ENCODE results near the gene NIPA2.

The NIPA2 gene

GRCh38 chr15:22889146-22889818, 50.8 kb downstream of the NIPA2 start:
- Histone ChIP-seq H3K36me3 (replicated peaks) (peaks cover 38% of the 10 kb centered on the region), H3K4me1 (no peaks in the 10 kb centered on the region), H3K9me3 (no peaks in the 10 kb centered on the region), H3K27me3 (ENCODE audit: low read depth) (no peaks in the 10 kb centered on the region), H3K4me3 (no peak overlapping the region)
- no peak for DNase-seq (ENCODE audit: low spot score in 2 of 2)
- in situ Hi-C loops (cut with MboI; ENCODE audit: low sequenced_read_pairs): no loop called here

GRCh38 chr15:22890296-22890695, 51.8 kb downstream of the NIPA2 start:
- Histone ChIP-seq H3K36me3 (replicated peaks) (peaks cover 38% of the 10 kb centered on the region), H3K9me3 (no peaks in the 10 kb centered on the region), H3K4me3 (no peak overlapping the region), H3K4me1 (no peaks in the 10 kb centered on the region), H3K27me3 (ENCODE audit: low read depth) (no peaks in the 10 kb centered on the region)
- in situ Hi-C loops (cut with MboI; ENCODE audit: low sequenced_read_pairs): no loop called here
- DNase-seq (ENCODE audit: low spot score in 2 of 2): no peak

DNA sequence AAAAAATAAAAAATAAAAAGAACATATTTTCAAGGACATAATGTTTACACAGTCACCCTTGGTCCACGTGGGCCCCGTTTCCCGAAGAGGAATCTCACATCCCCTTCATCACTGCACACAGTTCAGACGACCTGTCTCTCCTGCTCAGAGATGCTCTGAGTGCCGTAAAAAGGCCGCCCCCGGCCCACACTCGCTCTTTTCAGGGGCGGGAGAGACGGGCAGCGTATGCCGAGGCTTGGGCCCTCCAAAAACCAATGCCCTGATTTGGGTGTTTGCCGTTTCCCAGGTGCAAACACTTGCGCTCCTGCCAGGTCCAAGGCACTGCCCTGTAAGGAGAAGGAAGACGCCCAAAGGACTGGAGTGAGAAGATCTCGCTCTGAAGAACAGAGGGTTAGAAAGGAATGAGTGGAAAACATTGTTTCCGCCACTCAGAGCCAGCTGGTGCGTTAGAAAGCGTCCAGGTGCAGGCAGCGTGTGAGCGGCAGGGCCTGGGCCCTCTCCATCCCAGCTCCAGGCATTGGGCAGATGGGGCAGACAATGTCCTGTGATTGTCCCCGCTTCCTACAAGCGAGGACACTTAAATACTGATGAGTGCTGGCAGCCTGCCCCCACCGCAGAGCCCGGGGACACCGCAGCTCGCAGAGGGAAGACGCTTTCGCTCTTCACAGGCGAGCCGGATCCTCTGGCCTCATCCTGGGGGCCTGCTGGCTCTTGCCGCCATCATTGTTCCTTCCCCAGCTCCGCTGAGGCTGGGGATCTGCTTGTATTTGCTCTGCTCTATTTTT, 53.2 kb downstream of the NIPA2 start:
- in situ Hi-C loops (cut with MboI; ENCODE audit: low sequenced_read_pairs): no loop called here
- Histone ChIP-seq H3K27me3 (ENCODE audit: low read depth) (no peaks in the 10 kb centered on the region), H3K4me1 (no peaks in the 10 kb centered on the region)

GRCh38 chr15:22892333-22892732, 53.9 kb downstream of the NIPA2 start:
- Histone ChIP-seq H3K36me3 (replicated peaks) (peaks cover 38% of the 10 kb centered on the region), H3K9me3 (no peaks in the 10 kb centered on the region), H3K27me3 (ENCODE audit: low read depth) (no peaks in the 10 kb centered on the region), H3K4me3 (no peak overlapping the region), H3K4me1 (no peaks in the 10 kb centered on the region)
- in situ Hi-C loops (cut with MboI; ENCODE audit: low sequenced_read_pairs): no loop called here
- no peak for DNase-seq (ENCODE audit: low spot score in 2 of 2)

More for the DNA sequence above, 53.2 kb downstream of the NIPA2 start:
- H3K9me3 ChIP-seq: no peaks in the 10 kb centered on the region
- H3K36me3 ChIP-seq (replicated peaks): peaks cover 38% of the 10 kb centered on the region
- H3K4me3 ChIP-seq: no peak overlapping the region
- no peak for DNase-seq (ENCODE audit: low spot score in 2 of 2)

DNA sequence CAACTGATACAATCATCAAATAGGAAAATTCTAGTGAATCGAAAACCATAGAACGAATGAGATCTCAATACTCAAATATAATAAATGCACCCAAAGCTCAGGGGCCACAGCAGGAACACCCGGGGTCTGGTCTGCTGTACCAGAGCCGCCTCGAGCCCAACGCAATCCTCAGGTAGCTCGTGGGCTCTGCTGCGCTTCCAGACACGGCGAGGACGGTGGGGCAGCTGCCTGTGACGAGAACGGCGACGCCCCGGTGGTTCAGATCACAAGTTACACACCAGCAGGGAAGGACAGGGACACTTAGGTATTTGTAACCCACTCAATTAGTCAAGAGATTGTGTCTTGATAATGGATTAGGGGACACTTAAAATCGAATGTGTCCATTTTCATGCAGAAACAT, 54.6 kb downstream of the NIPA2 start:
- Histone ChIP-seq H3K9me3 (no peaks in the 10 kb centered on the region), H3K4me1 (no peaks in the 10 kb centered on the region), H3K27me3 (ENCODE audit: low read depth) (no peaks in the 10 kb centered on the region), H3K36me3 (replicated peaks) (peaks cover 34% of the 10 kb centered on the region), H3K4me3 (no peak overlapping the region)
- in situ Hi-C loops (cut with MboI; ENCODE audit: low sequenced_read_pairs): no loop called here
- no peak for DNase-seq (ENCODE audit: low spot score in 2 of 2)

GRCh38 chr15:22893881-22894280, 55.4 kb downstream of the NIPA2 start:
- in situ Hi-C loops (cut with MboI; ENCODE audit: low sequenced_read_pairs): no loop called here
- H3K4me3 ChIP-seq: no peak overlapping the region
- H3K27me3 ChIP-seq (ENCODE audit: low read depth): no peaks in the 10 kb centered on the region
- no peaks in the 10 kb centered on the region for H3K4me1 ChIP-seq
- peaks cover 34% of the 10 kb centered on the region for H3K36me3 ChIP-seq (replicated peaks)
- H3K9me3 ChIP-seq: no peaks in the 10 kb centered on the region
- no peak for DNase-seq (ENCODE audit: low spot score in 2 of 2)

DNA sequence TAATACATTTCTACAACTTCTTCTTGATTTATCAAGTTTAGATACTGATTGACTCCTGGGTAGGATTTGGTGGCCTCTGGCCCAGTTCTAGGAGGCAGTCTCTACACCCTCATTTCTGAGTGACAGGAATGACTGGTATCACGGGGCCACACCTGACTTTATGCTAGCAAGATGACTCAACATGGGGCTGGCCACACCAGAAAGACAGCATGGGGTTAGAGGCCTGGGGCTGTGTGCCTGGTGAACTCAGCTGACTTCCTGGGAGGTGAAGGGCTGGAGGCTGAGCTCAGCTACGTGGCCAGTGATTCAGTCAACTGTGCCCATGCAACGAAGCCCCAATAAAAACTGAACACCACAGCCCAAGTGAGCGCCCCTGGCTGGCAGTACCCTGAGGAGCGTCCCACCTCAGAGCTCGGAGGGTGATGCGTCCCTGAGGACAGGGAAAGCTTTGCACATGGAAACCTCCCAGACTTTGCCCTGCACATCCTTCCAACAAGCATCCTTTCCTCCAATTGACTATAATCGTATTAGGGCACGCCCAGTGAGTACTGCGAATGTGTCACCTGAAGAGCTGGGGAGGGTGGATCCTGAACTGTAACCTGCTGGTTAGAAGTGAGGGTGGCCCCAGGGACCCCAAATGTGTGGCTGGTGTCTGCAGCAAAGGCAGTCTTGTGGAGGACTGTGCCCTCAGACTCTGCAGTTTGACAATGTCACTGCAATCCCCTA, 57.2 kb downstream of the NIPA2 start:
- Histone ChIP-seq H3K4me3 (no peak overlapping the region), H3K9me3 (no peaks in the 10 kb centered on the region), H3K36me3 (replicated peaks) (peaks cover 39% of the 10 kb centered on the region), H3K27me3 (ENCODE audit: low read depth) (no peaks in the 10 kb centered on the region), H3K4me1 (no peaks in the 10 kb centered on the region)
- in situ Hi-C loops (cut with MboI; ENCODE audit: low sequenced_read_pairs): no loop called here
- DNase-seq (ENCODE audit: low spot score in 2 of 2): no peak

GRCh38 chr15:22902046-22902445, 63.6 kb downstream of the NIPA2 start:
- H3K4me3 ChIP-seq: no peak overlapping the region
- no peaks in the 10 kb centered on the region for H3K4me1 ChIP-seq
- in situ Hi-C loops (cut with MboI; ENCODE audit: low sequenced_read_pairs): loop anchor here (10.0 kb wide), 1 partner anchor 113 kb away; no protein-coding TSS in a partner anchor
- H3K9me3 ChIP-seq: no peaks in the 10 kb centered on the region
- H3K27me3 ChIP-seq (ENCODE audit: low read depth): no peaks in the 10 kb centered on the region
- no peak for DNase-seq (ENCODE audit: low spot score in 2 of 2)
- peaks cover 51% of the 10 kb centered on the region for H3K36me3 ChIP-seq (replicated peaks)

DNA sequence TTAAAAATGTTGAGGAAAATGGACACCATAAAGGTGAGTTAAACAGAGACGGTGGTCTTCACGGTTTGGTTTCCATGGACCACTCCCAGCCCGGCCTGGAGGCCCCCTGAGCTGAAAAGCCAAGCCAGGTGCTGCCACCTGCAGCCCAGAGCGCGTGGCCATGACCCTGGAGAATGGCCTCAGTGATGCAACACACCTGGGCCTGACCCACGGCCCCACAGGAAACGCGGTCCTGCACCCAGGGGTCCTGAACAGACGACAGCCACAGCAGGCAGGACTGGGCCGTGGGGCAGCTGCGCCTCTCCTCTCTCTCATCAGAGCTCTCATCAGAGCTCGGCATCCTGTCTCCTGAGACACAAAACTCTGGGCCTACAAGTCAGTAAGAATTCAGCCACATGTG, 64.1 kb downstream of the NIPA2 start:
- no peaks in the 10 kb centered on the region for H3K27me3 ChIP-seq (ENCODE audit: low read depth)
- H3K9me3 ChIP-seq: no peaks in the 10 kb centered on the region
- peaks cover 56% of the 10 kb centered on the region for H3K36me3 ChIP-seq (replicated peaks)
- DNase-seq (ENCODE audit: low spot score in 2 of 2): no peak
- H3K4me3 ChIP-seq: no peak overlapping the region
- in situ Hi-C loops (cut with MboI; ENCODE audit: low sequenced_read_pairs): loop anchor here (10.0 kb wide), 1 partner anchor 112 kb away; no protein-coding TSS in a partner anchor
- H3K4me1 ChIP-seq: no peaks in the 10 kb centered on the region

- Histone ChIP-seq H3K9me3 (no peaks in the 10 kb centered on the region), H3K4me1 (no peaks in the 10 kb centered on the region), H3K27me3 (ENCODE audit: low read depth) (no peaks in the 10 kb centered on the region), H3K36me3 (replicated peaks) (peaks cover 53% of the 10 kb centered on the region), H3K4me3 (no peak overlapping the region)
- no peak for DNase-seq (ENCODE audit: low spot score in 2 of 2)
- in situ Hi-C loops (cut with MboI; ENCODE audit: low sequenced_read_pairs): loop anchor here (10.0 kb wide), 1 partner anchor 112 kb away; no protein-coding TSS in a partner anchor
Observed at GRCh38 chr15:22902981-22903380, 64.5 kb downstream of the NIPA2 start.

DNA sequence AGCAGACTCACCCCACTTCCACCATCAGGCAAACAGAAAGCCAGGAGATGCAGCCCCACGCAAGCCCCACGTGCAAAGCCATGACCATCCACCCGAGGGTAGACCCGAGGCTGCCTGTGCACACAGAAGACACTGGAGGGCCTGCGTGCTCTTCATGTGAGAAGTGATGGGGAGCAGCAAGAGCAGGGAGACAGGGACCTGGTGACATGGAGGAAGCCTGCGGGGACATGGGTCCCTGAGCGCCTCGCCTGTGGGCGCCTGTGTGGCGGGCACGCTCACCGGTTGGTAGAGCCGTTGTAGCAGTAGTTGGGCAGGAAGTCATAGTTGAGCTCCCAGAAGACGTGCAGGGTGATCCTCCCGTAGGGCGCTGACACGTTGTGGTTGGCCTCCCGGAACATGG, 65.0 kb downstream of the NIPA2 start:
- peaks cover 50% of the 10 kb centered on the region for H3K36me3 ChIP-seq (replicated peaks)
- in situ Hi-C loops (cut with MboI; ENCODE audit: low sequenced_read_pairs): loop anchor here (10.0 kb wide), 1 partner anchor 111 kb away; no protein-coding TSS in a partner anchor
- DNase-seq (ENCODE audit: low spot score in 2 of 2): no peak

GRCh38 chr15:22903961-22904534, 65.6 kb downstream of the NIPA2 start:
- Histone ChIP-seq H3K36me3 (replicated peaks) (peaks cover 56% of the 10 kb centered on the region), H3K4me1 (no peaks in the 10 kb centered on the region), H3K27me3 (ENCODE audit: low read depth) (no peaks in the 10 kb centered on the region), H3K4me3 (no peak overlapping the region), H3K9me3 (no peaks in the 10 kb centered on the region)
- in situ Hi-C loops (cut with MboI; ENCODE audit: low sequenced_read_pairs): loop anchor here (10.0 kb wide), 1 partner anchor 111 kb away; no protein-coding TSS in a partner anchor
- DNase-seq (ENCODE audit: low spot score in 2 of 2): no peak

More for the DNA sequence above, 65.0 kb downstream of the NIPA2 start:
- Histone ChIP-seq H3K4me3 (no peak overlapping the region), H3K9me3 (no peaks in the 10 kb centered on the region), H3K4me1 (no peaks in the 10 kb centered on the region), H3K27me3 (ENCODE audit: low read depth) (no peaks in the 10 kb centered on the region)

DNA sequence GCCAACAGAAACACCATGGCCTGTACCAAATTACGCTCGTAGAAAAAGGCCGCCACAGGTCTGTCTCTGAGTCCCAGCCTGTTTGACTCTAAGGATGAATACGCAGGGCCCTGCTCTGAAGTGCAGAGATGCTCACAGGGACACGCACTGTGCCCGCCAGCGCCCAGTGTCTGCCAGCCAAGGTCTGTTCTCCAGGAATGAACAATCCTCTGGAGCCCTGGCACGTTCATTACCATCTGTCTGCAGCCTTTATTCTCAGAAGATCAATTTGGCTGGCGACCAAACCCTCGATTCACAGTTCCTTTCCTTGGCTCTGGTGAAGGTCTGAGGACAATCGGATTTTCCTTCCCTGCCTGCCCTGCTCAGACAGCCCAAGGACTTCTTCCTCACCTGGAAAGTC, 66.3 kb downstream of the NIPA2 start:
- H3K9me3 ChIP-seq: no peaks in the 10 kb centered on the region
- H3K4me3 ChIP-seq: no peak overlapping the region
- no peaks in the 10 kb centered on the region for H3K27me3 ChIP-seq (ENCODE audit: low read depth)
- no peaks in the 10 kb centered on the region for H3K4me1 ChIP-seq
- peaks cover 59% of the 10 kb centered on the region for H3K36me3 ChIP-seq (replicated peaks)
- DNase-seq (ENCODE audit: low spot score in 2 of 2): no peak
- in situ Hi-C loops (cut with MboI; ENCODE audit: low sequenced_read_pairs): loop anchor here (10.0 kb wide), 1 partner anchor 110 kb away; no protein-coding TSS in a partner anchor
